Upper lobe of left lung (tissue), 6 donors: ENCODE data around the gene LRRTM2. TPM values are rescaled to one million over a fixed set of nuclear protein-coding genes. Genes with fewer than 3 reads are reported as not detected.
A peak's percentile ranks its signal among the peaks of the same experiment; 100 is the strongest.
"Not testable (repeated sequence)": the region's sequence is repeated elsewhere in the genome, so short reads cannot be mapped to it uniquely, and the experiment has no call there.

ENCODE experiments used
- ATAC-seq, 2 donors: fragments of 200-7000 bp; cut with Tn5 transposase; one replicate each; pipeline ENCODE4 v1.9.1; 2022; ENCODE audit warnings: mild to moderate bottlenecking in 2 of 2, moderate library complexity in 2 of 2; ENCODE audit not compliant: low FRiP score in 2 of 2
- DNase-seq, 2 donors: peaks; one replicate each; pipeline ENCODE4 v3.0.0-alpha.2; 2019 to 2020
- H3K27ac ChIP-seq, 4 donors: fragments of 200-600 bp; sonication (generic); one replicate each; pipeline ENCODE4 v1.5.1; 2016 to 2019
- H3K27me3 ChIP-seq, 4 donors: fragments of 200-600 bp; sonication (generic); one replicate each; pipeline ENCODE4 v1.5.1; 2017 to 2019
- H3K36me3 ChIP-seq, 4 donors: fragments of 200-600 bp; sonication (generic); one replicate each; pipeline ENCODE4 v1.5.1; 2016 to 2019
- H3K4me1 ChIP-seq, 4 donors: fragments of 200-600 bp; sonication (generic); one replicate each; pipeline ENCODE4 v1.5.1; 2018 to 2019
- H3K4me3 ChIP-seq, 4 donors: fragments of 200-600 bp; sonication (generic); one replicate each; pipeline ENCODE4 v1.5.1; 2017 to 2019; ENCODE audit warnings: mild to moderate bottlenecking in 2 of 4, moderate library complexity in 1 of 4
- H3K9me3 ChIP-seq, 4 donors: fragments of 200-600 bp; sonication (generic); one replicate each; pipeline ENCODE4 v1.5.1; 2018 to 2019
- CTCF ChIP-seq, 6 experiments: fragments of 450-650 bp in 4 of 6; fragments of 200-600 bp in 2 of 6; sonication (generic) in 2 of 6; IDR thresholded peaks; one replicate each; pipeline ENCODE4 v1.5.1; 2016 to 2019; ENCODE audit warnings: antibody characterized with exemption in 6 of 6
- EP300 ChIP-seq, 4 donors: sonication (generic); formaldehyde crosslinking; IDR thresholded peaks; one replicate each; pipeline ENCODE4 v1.5.1; 2017; ENCODE audit warnings: antibody characterized with exemption in 4 of 4, control low read depth in 2 of 4
- POLR2A ChIP-seq, 4 donors: fragments of 450-650 bp; IDR thresholded peaks; one replicate each; pipeline ENCODE4 v1.5.1; 2016 to 2017; ENCODE audit warnings: antibody characterized with exemption in 4 of 4, mild to moderate bottlenecking in 2 of 4
- POLR2AphosphoS5 ChIP-seq, 2 donors: sonication (generic); formaldehyde crosslinking; IDR thresholded peaks; one replicate each; pipeline ENCODE4 v1.5.1; 2017; ENCODE audit warnings: antibody characterized with exemption in 2 of 2
- WGBS, 2 donors: methylation state at CpG; one replicate each; pipeline ENCODE4 v1.1.5; 2017 to 2018; 5-methylcytosine and 5-hydroxymethylcytosine counted together
- total RNA-seq, 6 donors: library from RNA; depleted of rRNA in 4 of 6; stranded (reverse); fragments of >200 nt in 4 of 6; gene quantifications; one replicate each; pipeline versions ENCODE4 v1.1.0 to v1.2.1, GENCODE V29; 2016 to 2021
- donor health status: DM: no; HTN: no; CAD: no; lungs with moderate emphysema.
- donor health status: DM: no; HTN: yes; CAD: no; lungs with severe emphysema.

Gene LRRTM2
- total RNA-seq, 6 donors from 2014 or later: 0.20 to 1.1 (median 0.29) TPM; not detected in 1

GRCh38 chr5:138837160-138837559 lies 38.0 kb downstream of the LRRTM2 start:
- H3K9me3 ChIP-seq: no peaks in the 10 kb centered on the region
- DNase-seq (no peak), ATAC-seq (no peak)
- H3K4me1 ChIP-seq: peaks cover 0 to 37% (median 7%) of the 10 kb centered on the region in 4 donors
- H3K4me3 ChIP-seq: no peak overlapping the region
- WGBS, 2 donors: 95 to 97% methylated on average over 3 to 4 of the region's 4 CpGs
- H3K27ac ChIP-seq: no peak overlapping the region
- TF ChIP-seq EP300 (IDR thresholded peaks at IDR 0.05): no peak
- no peak for TF ChIP-seq POLR2A (IDR thresholded peaks at IDR 0.05)
- no peak for TF ChIP-seq POLR2AphosphoS5 (IDR thresholded peaks at IDR 0.05)
- no peak for TF ChIP-seq CTCF (IDR thresholded peaks at IDR 0.05)
- no peaks in the 10 kb centered on the region for H3K27me3 ChIP-seq
- no peaks in the 10 kb centered on the region for H3K36me3 ChIP-seq

- not testable (repeated sequence) for H3K27me3 ChIP-seq, H3K36me3 ChIP-seq, ATAC-seq, H3K4me3 ChIP-seq, DNase-seq, H3K9me3 ChIP-seq
- Histone ChIP-seq H3K4me1 (peaks cover 4 to 33% (median 12%) of the 10 kb centered on the region in 4 donors), H3K27ac (peak overlapping the region in 1 of 4 donors; percentile 22)
- WGBS, 2 donors: 84 to 91% methylated on average over 6 of the region's 6 CpGs
These were observed 40.3 kb downstream of the LRRTM2 start for GRCh38 chr5:138834853-138835252.

GRCh38 chr5:138833726-138834480 lies 41.2 kb downstream of the LRRTM2 start:
- WGBS, 2 donors: 39 to 52% methylated on average over 3 of the region's 3 CpGs
- no peaks in the 10 kb centered on the region for H3K27me3 ChIP-seq
- H3K27ac ChIP-seq: peak overlapping the region in 1 of 4 donors; percentile 22
- ATAC-seq: no peak
- no peaks in the 10 kb centered on the region for H3K9me3 ChIP-seq
- H3K4me3 ChIP-seq: no peak overlapping the region
- H3K4me1 ChIP-seq: peaks cover 4 to 30% (median 12%) of the 10 kb centered on the region in 4 donors
- TF ChIP-seq EP300 (IDR thresholded peaks at IDR 0.05) (no peak), POLR2A (IDR thresholded peaks at IDR 0.05) (no peak), POLR2AphosphoS5 (IDR thresholded peaks at IDR 0.05) (no peak), CTCF (IDR thresholded peaks at IDR 0.05) (no peak)
- no peak for DNase-seq
- peaks cover 0 to 7% (median 1%) of the 10 kb centered on the region in 4 donors for H3K36me3 ChIP-seq

- Histone ChIP-seq H3K36me3 (peaks cover 0 to 15% (median 9%) of the 10 kb centered on the region in 4 donors), H3K4me3 (no peak overlapping the region), H3K27me3 (no peaks in the 10 kb centered on the region), H3K27ac (no peak overlapping the region), H3K4me1 (peaks cover 4 to 30% (median 12%) of the 10 kb centered on the region in 4 donors), H3K9me3 (no peaks in the 10 kb centered on the region)
- TF ChIP-seq POLR2A (IDR thresholded peaks at IDR 0.05) (no peak), POLR2AphosphoS5 (IDR thresholded peaks at IDR 0.05) (no peak), EP300 (IDR thresholded peaks at IDR 0.05) (no peak), CTCF (IDR thresholded peaks at IDR 0.05) (no peak)
- DNase-seq: no peak
- WGBS, 2 donors: 70 to 85% methylated on average over 2 of the region's 2 CpGs
- no peak for ATAC-seq
These were observed 42.1 kb downstream of the LRRTM2 start for GRCh38 chr5:138833080-138833479.

- H3K27ac ChIP-seq: no peak overlapping the region
- H3K9me3 ChIP-seq: no peaks in the 10 kb centered on the region
- peaks cover 4 to 30% (median 12%) of the 10 kb centered on the region in 4 donors for H3K4me1 ChIP-seq
- TF ChIP-seq EP300 (IDR thresholded peaks at IDR 0.05) (no peak), CTCF (IDR thresholded peaks at IDR 0.05) (no peak), POLR2AphosphoS5 (IDR thresholded peaks at IDR 0.05) (no peak), POLR2A (IDR thresholded peaks at IDR 0.05) (no peak)
- DNase-seq: no peak
- 51 to 60% methylated on average over 2 of the region's 2 CpGs for WGBS, 2 donors
- H3K27me3 ChIP-seq: no peaks in the 10 kb centered on the region
- H3K36me3 ChIP-seq: peaks cover under 1 to 24% (median 16%) of the 10 kb centered on the region in 4 donors
- no peak for ATAC-seq
- no peak overlapping the region for H3K4me3 ChIP-seq
These were observed 42.9 kb downstream of the LRRTM2 start for GRCh38 chr5:138832218-138832617.
